ENCODE measurements around the gene PCDH9. TPM values are rescaled to one million over a fixed set of nuclear protein-coding genes. Genes with fewer than 3 reads are reported as not detected.
"Not testable (repeated sequence)": the region's sequence is repeated elsewhere in the genome, so short reads cannot be mapped to it uniquely, and the experiment has no call there.

PCDH9 gene
- total and polyA plus RNA-seq, 5 experiments from 2014 or later, result 0.04 to 1.7 (median 0.35) TPM

DNA sequence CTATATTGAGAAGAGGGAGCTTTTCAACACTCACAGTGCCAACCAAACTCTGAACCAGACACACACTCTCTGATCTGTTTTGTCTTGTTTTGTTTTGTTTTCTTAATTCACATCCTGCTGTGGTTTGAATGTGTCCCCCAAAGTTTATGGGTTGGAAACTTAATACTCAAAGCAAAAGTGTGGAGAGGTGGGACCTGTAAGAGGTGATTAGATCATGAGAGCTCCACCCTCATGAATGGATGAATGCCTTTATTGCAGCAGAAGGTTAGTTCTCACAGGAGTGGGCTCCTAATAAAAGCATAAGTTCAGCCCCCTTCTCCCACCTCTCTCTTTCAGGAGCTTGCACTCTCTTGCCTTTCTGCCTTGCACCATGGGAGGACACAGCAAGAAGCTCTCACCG, 957.1 kb downstream of the PCDH9 start:
- no peaks in the 10 kb centered on the region for H3K4me1 Mint-ChIP-seq
- no peak for ATAC-seq
- DNase-seq, result no peak
- no peak overlapping the region for H3K27ac Mint-ChIP-seq
- POLR2A ChIA-PET, result no interaction called here
- peaks cover 0 to 21% (median 10%) of the 10 kb centered on the region in 9 donors for H3K9me3 Mint-ChIP-seq
- no peaks in the 10 kb centered on the region for H3K27me3 Mint-ChIP-seq
- H3K36me3 Mint-ChIP-seq, result no peaks in the 10 kb centered on the region
- H3K4me3 Mint-ChIP-seq, result no peak overlapping the region

DNA sequence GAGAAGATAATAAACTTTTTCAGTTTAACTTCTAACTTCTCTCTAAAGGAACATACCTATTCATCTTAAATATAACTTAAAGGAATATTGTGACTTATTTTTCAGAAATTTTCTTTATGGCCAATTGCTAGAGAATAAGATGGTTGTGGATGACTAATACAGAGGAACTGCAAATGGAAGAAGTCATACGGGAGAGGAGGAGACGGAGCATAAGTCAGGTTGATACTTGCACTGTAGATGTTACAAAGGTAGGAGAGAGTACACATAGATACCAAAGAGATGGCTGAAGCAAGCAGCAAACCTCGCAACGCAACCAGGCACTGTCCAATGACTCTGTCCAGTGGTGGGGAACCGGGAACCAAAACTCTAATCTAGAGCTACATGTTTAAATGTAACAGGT, 963.4 kb downstream of the PCDH9 start:
- ATAC-seq (no peak), DNase-seq (no peak)
- Mint-ChIP-seq H3K36me3 (no peaks in the 10 kb centered on the region), H3K27me3 (no peaks in the 10 kb centered on the region), H3K4me3 (no peak overlapping the region), H3K9me3 (peaks cover 0 to 5% (median 2%) of the 10 kb centered on the region in 9 donors), H3K27ac (no peak overlapping the region), H3K4me1 (no peaks in the 10 kb centered on the region)
- POLR2A ChIA-PET, result no interaction called here

DNA sequence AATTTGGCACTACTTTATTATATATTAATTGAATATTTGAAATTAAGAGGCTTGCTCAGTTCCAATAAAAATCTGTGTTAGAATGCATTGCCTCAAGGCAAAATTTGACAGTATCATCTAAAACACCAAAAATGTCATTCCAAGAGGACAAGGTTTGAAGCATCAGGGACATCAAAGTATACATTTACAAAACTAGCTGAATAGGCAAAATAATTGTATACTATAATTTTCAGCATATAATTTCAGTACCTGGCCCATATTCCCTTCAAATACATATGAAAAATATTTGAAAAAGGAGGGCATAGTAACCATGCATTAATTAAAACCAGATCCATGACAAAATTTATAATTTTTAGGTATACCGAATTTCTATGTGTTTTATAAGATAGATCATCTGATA, 963.8 kb downstream of the PCDH9 start:
- Mint-ChIP-seq H3K36me3 (no peaks in the 10 kb centered on the region), H3K27ac (no peak overlapping the region), H3K27me3 (no peaks in the 10 kb centered on the region), H3K9me3 (peaks cover 0 to 5% (median 2%) of the 10 kb centered on the region in 9 donors), H3K4me3 (no peak overlapping the region), H3K4me1 (no peaks in the 10 kb centered on the region)
- POLR2A ChIA-PET, result no interaction called here
- no peak for DNase-seq
- ATAC-seq, result no peak

DNA sequence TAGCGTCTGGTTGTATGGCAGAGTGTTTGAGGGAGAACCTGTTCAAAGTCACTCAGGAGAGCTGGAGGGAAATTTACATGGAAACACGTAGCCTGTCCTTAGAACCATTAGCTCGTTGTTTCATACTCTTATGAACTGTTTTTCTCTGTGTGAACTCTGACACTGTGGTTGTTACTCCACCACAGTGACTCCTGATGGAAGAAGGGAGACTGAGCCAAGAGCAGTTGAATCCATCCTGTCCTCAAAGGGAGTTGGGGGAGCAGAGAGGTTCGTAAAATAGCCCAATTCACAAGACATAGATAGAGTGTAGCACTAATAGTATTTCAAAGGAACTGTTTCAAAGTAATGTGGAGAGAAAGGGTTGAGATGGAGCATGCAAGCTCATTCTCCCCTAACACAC, 964.8 kb downstream of the PCDH9 start:
- Mint-ChIP-seq H3K9me3 (peaks cover 0 to 7% (median 2%) of the 10 kb centered on the region in 9 donors), H3K27me3 (peaks cover 0 to 3% (median 0%) of the 10 kb centered on the region in 5 donors), H3K27ac (no peak overlapping the region), H3K4me1 (no peaks in the 10 kb centered on the region), H3K36me3 (no peaks in the 10 kb centered on the region), H3K4me3 (no peak overlapping the region)
- POLR2A ChIA-PET, result no interaction called here
- ATAC-seq (no peak), DNase-seq (no peak)

DNA sequence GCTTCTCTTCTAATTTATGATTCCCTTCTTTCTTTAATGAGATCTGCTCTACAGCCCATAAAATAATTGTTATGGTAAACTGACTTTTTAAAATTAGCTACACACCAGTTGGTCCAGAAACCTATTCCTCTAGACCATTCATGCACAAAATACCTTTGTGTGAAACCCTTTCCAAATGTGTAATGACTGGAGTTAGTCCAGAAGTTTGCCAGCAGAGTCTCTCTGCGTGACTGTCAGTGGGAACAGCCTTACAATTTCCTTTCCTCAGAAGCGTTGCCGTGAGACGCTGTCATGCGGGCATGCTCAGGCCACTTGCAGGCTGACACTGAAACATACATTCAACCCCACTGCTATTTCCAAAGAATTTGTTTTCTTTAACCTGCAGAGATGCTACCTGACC, 965.2 kb downstream of the PCDH9 start:
- ATAC-seq (no peak), DNase-seq (no peak)
- Mint-ChIP-seq H3K4me1 (no peaks in the 10 kb centered on the region), H3K36me3 (no peaks in the 10 kb centered on the region), H3K27me3 (peaks cover 0 to 4% (median 0%) of the 10 kb centered on the region in 5 donors), H3K9me3 (peaks cover 0 to 10% (median 2%) of the 10 kb centered on the region in 9 donors), H3K27ac (no peak overlapping the region), H3K4me3 (no peak overlapping the region)
- POLR2A ChIA-PET, result no interaction called here

DNA sequence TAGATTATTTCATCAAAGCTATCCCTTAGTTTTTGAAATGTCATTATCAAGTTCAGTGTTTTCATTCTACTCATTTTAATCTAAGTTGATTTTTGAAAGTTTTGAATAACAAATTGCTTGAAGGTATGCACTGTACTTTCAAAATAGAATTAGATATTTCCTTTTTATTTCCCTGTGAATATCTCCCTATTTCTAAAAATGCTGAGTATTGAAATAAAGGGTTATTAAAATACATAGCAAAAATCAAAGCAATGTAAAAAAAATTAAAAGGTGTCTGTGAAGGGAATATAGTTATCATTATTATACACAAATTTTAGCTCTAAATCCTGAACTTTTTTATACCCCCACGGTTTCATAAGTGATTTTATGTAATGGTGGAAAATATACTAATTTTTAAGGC, 967.8 kb downstream of the PCDH9 start:
- ATAC-seq, result no peak
- Mint-ChIP-seq H3K36me3 (no peaks in the 10 kb centered on the region), H3K4me1 (no peaks in the 10 kb centered on the region), H3K4me3 (no peak overlapping the region), H3K27me3 (peaks cover 0 to 4% (median 0%) of the 10 kb centered on the region in 5 donors), H3K27ac (no peak overlapping the region), H3K9me3 (peaks cover 0 to 19% (median 2%) of the 10 kb centered on the region in 9 donors)
- DNase-seq, result no peak
- POLR2A ChIA-PET, result no interaction called here

DNA sequence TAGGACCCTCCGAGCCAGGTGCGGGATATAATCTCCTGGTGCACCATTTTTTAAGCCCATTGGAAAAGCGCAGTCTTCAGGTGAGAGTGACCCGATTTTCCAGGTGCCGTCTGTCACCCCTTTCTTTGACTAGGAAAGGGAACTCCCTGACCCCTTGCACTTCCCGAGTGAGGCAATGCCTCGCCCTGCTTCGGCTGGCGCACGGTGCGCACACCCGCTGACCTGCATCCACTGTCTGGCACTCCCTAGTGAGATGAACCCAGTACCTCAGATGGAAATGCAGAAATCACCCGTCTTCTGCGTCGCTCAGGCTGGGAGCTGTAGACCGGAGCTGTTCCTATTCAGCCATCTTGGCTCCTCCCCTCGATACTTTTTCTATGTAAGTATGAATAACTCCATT, 970.7 kb downstream of the PCDH9 start:
- DNase-seq, H3K36me3 Mint-ChIP-seq, H3K27me3 Mint-ChIP-seq, POLR2A ChIA-PET, H3K27ac Mint-ChIP-seq, H3K4me1 Mint-ChIP-seq, H3K4me3 Mint-ChIP-seq, ATAC-seq: not testable (repeated sequence)
- H3K9me3 Mint-ChIP-seq, result peaks cover 0 to 20% (median 4%) of the 10 kb centered on the region in 9 donors

Data from naive thymus-derived CD8-positive, alpha-beta T cell (primary cell).